ENCODE measurements around the gene RUNX3.

DNA sequence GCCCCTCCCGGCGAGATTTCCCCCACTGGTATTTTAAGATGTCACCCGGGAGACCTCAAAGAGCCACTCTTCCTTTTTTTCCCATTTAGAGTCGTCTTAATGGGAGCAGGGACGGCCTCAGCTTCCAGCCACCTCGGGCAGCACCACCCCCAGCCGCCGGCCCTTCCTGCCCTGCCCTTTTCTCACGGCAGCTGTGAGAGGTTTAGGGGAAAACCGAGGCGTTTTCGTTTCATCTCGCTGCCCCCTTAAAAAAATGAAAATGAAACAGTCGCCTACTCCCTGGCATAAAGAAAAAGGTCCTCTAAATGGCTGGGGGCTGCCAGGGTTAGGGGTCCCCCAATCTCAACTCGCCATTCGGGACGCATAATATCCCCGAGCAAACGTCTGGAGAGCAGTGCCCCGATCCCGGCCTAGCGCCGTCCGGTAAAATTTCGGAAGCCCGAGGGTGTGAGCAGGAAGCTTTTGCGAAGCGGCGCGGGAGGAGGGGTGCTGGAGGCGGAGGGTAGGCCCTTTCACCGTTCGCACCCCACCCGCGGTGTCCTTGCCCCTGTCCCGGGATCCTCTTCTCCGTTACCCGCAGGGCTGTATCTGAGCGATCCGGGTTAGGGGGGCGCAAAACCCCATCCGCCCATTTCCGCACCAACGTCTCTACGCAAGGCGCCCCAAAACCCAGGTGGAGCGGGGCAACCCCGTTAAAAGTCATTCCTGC is 1.2 kb downstream of the RUNX3 start:
- TF ChIP-seq CEBPB (IDR thresholded peaks at IDR 0.05) = no peak
- TF ChIP-seq, protein P1, sequence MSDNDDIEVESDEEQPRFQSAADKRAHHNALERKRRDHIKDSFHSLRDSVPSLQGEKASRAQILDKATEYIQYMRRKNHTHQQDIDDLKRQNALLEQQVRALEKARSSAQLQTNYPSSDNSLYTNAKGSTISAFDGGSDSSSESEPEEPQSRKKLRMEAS (IDR thresholded peaks at IDR 0.05) = no peak
- TF ChIP-seq YY1 (IDR thresholded peaks at IDR 0.05; ENCODE audit: low read depth) = no peak
- no peak for TF ChIP-seq EGR1 (IDR thresholded peaks at IDR 0.05)
